Measurements from ENCODE around the gene ZNF692.

Gene ZNF692

GRCh38 chr1:248850536-248851251 is 8.2 kb downstream of the ZNF692 start:
- no peak for TF ChIP-seq CTCF (IDR thresholded peaks at IDR 0.05)
- peaks cover 86% of the 10 kb centered on the region for H3K36me3 ChIP-seq
- no peak overlapping the region for H3K4me3 ChIP-seq (ENCODE audit: low read depth in 1 of 2, low read length in 1 of 2)
- H3K27me3 ChIP-seq = no peaks in the 10 kb centered on the region
- H3K9me3 ChIP-seq = no peaks in the 10 kb centered on the region
- no peak overlapping the region for H3K27ac ChIP-seq
- peaks cover 6 to 7% of the 10 kb centered on the region in 2 experiments for H3K4me1 ChIP-seq (ENCODE audit: control insufficient read depth in 1 of 2, insufficient read depth in 1 of 2, low read depth in 1 of 2, low read length in 1 of 2)

- no peaks in the 10 kb centered on the region for H3K9me3 ChIP-seq
- H3K4me3 ChIP-seq (ENCODE audit: low read depth in 1 of 2, low read length in 1 of 2) = no peak overlapping the region
- H3K27ac ChIP-seq = no peak overlapping the region
- TF ChIP-seq CTCF (IDR thresholded peaks at IDR 0.05) = no peak
- no peaks in the 10 kb centered on the region for H3K27me3 ChIP-seq
- peaks cover 6 to 7% of the 10 kb centered on the region in 2 experiments for H3K4me1 ChIP-seq (ENCODE audit: control insufficient read depth in 1 of 2, insufficient read depth in 1 of 2, low read depth in 1 of 2, low read length in 1 of 2)
- H3K36me3 ChIP-seq = peaks cover 86% of the 10 kb centered on the region
Observed at GRCh38 chr1:248850124-248850523, 8.8 kb downstream of the ZNF692 start.

GRCh38 chr1:248849637-248850036 is 9.2 kb downstream of the ZNF692 start:
- Histone ChIP-seq H3K4me1 (ENCODE audit: control insufficient read depth in 1 of 2, insufficient read depth in 1 of 2, low read depth in 1 of 2, low read length in 1 of 2) (peaks cover 6 to 7% of the 10 kb centered on the region in 2 experiments), H3K9me3 (no peaks in the 10 kb centered on the region), H3K27me3 (no peaks in the 10 kb centered on the region), H3K36me3 (peaks cover 86% of the 10 kb centered on the region), H3K4me3 (ENCODE audit: low read depth in 1 of 2, low read length in 1 of 2) (no peak overlapping the region), H3K27ac (peak overlapping the region; percentile 15)
- TF ChIP-seq CTCF (IDR thresholded peaks at IDR 0.05) = no peak

- H3K36me3 ChIP-seq = peaks cover 86% of the 10 kb centered on the region
- H3K27ac ChIP-seq = peak overlapping the region; percentile 15
- no peaks in the 10 kb centered on the region for H3K9me3 ChIP-seq
- no peaks in the 10 kb centered on the region for H3K27me3 ChIP-seq
- TF ChIP-seq CTCF (IDR thresholded peaks at IDR 0.05) = no peak
- H3K4me1 ChIP-seq (ENCODE audit: control insufficient read depth in 1 of 2, insufficient read depth in 1 of 2, low read depth in 1 of 2, low read length in 1 of 2) = peaks cover 6 to 7% of the 10 kb centered on the region in 2 experiments
- H3K4me3 ChIP-seq (ENCODE audit: low read depth in 1 of 2, low read length in 1 of 2) = no peak overlapping the region
Observed at GRCh38 chr1:248849152-248849551, 9.7 kb downstream of the ZNF692 start.

GRCh38 chr1:248848602-248849001 is 10.3 kb downstream of the ZNF692 start:
- Histone ChIP-seq H3K4me3 (ENCODE audit: low read depth in 1 of 2, low read length in 1 of 2) (no peak overlapping the region), H3K9me3 (no peaks in the 10 kb centered on the region), H3K27me3 (no peaks in the 10 kb centered on the region), H3K27ac (no peak overlapping the region), H3K4me1 (ENCODE audit: control insufficient read depth in 1 of 2, insufficient read depth in 1 of 2, low read depth in 1 of 2, low read length in 1 of 2) (peaks cover 6 to 7% of the 10 kb centered on the region in 2 experiments), H3K36me3 (peaks cover 81% of the 10 kb centered on the region)
- TF ChIP-seq CTCF (IDR thresholded peaks at IDR 0.05) = no peak
